ENCODE data around the gene GJB2.
A peak's percentile ranks its signal among the peaks of the same experiment; 100 is the strongest.

The GJB2 gene
- 0 to 0.17 (median 0) reads per million in 3 donors for total RNA-seq

- H3K4me3 ChIP-seq (ENCODE audit: insufficient read depth, low read depth, low read length, poor library complexity, severe bottlenecking), result peak within 1 kb of the TSS; percentile 56
- H3K9me3 ChIP-seq (ENCODE audit: control insufficient read depth, low read length), result no peaks in the 10 kb centered on the region
- peaks cover 26% of the 10 kb centered on the region for H3K4me1 ChIP-seq (ENCODE audit: control insufficient read depth, insufficient read depth, low read length, poor library complexity, severe bottlenecking)
- no peak within 1 kb of the TSS for H3K27ac ChIP-seq (ENCODE audit: insufficient read depth, low read length, poor library complexity, severe bottlenecking)
- no peak for DNase-seq
- peaks cover 56% of the 10 kb centered on the region for H3K27me3 ChIP-seq (replicated peaks; ENCODE audit: control insufficient read depth, insufficient read depth, low read length, poor library complexity, severe bottlenecking)
- no peaks in the 10 kb centered on the region for H3K36me3 ChIP-seq (ENCODE audit: control insufficient read depth, insufficient read depth, low read length)
Observed at GRCh38 chr13:20192836-20193161, at the start of gene GJB2. Gene GJB2 (minus strand): TSS chr13:20192938. CDS start chr13:20189581, 3,357 bp downstream.

- H3K36me3 ChIP-seq (ENCODE audit: control insufficient read depth, insufficient read depth, low read length), result no peaks in the 10 kb centered on the region
- H3K27ac ChIP-seq (ENCODE audit: insufficient read depth, low read length, poor library complexity, severe bottlenecking), result no peak overlapping the region
- H3K4me1 ChIP-seq (ENCODE audit: control insufficient read depth, insufficient read depth, low read length, poor library complexity, severe bottlenecking), result no peaks in the 10 kb centered on the region
- H3K9me3 ChIP-seq (ENCODE audit: control insufficient read depth, low read length), result no peaks in the 10 kb centered on the region
- no peak for DNase-seq
- no peak overlapping the region for H3K4me3 ChIP-seq (ENCODE audit: insufficient read depth, low read depth, low read length, poor library complexity, severe bottlenecking)
- no peaks in the 10 kb centered on the region for H3K27me3 ChIP-seq (replicated peaks; ENCODE audit: control insufficient read depth, insufficient read depth, low read length, poor library complexity, severe bottlenecking)
Observed at GRCh38 chr13:20241593-20241992, 48.9 kb upstream of the GJB2 start.

GRCh38 chr13:20239748-20240147 is 47.0 kb upstream of the GJB2 start:
- Histone ChIP-seq H3K9me3 (ENCODE audit: control insufficient read depth, low read length) (no peaks in the 10 kb centered on the region), H3K4me1 (ENCODE audit: control insufficient read depth, insufficient read depth, low read length, poor library complexity, severe bottlenecking) (no peaks in the 10 kb centered on the region), H3K4me3 (ENCODE audit: insufficient read depth, low read depth, low read length, poor library complexity, severe bottlenecking) (no peak overlapping the region), H3K36me3 (ENCODE audit: control insufficient read depth, insufficient read depth, low read length) (no peaks in the 10 kb centered on the region), H3K27me3 (replicated peaks; ENCODE audit: control insufficient read depth, insufficient read depth, low read length, poor library complexity, severe bottlenecking) (no peaks in the 10 kb centered on the region), H3K27ac (ENCODE audit: insufficient read depth, low read length, poor library complexity, severe bottlenecking) (no peak overlapping the region)
- no peak for DNase-seq

GRCh38 chr13:20232556-20233277 is 40.0 kb upstream of the GJB2 start:
- no peaks in the 10 kb centered on the region for H3K9me3 ChIP-seq (ENCODE audit: control insufficient read depth, low read length)
- peaks cover 4% of the 10 kb centered on the region for H3K4me1 ChIP-seq (ENCODE audit: control insufficient read depth, insufficient read depth, low read length, poor library complexity, severe bottlenecking)
- H3K27ac ChIP-seq (ENCODE audit: insufficient read depth, low read length, poor library complexity, severe bottlenecking), result no peak overlapping the region
- H3K4me3 ChIP-seq (ENCODE audit: insufficient read depth, low read depth, low read length, poor library complexity, severe bottlenecking), result peak overlapping the region; percentile 62
- no peak for DNase-seq
- H3K36me3 ChIP-seq (ENCODE audit: control insufficient read depth, insufficient read depth, low read length), result no peaks in the 10 kb centered on the region
- H3K27me3 ChIP-seq (replicated peaks; ENCODE audit: control insufficient read depth, insufficient read depth, low read length, poor library complexity, severe bottlenecking), result no peaks in the 10 kb centered on the region

GRCh38 chr13:20231839-20232555 is 39.3 kb upstream of the GJB2 start, which contains the start of gene GJB6:
Gene GJB6 (minus strand): TSS chr13:20232319. CDS start chr13:20223480, 8,839 bp downstream.
- no peak for DNase-seq
- peak within 1 kb of the TSS; percentile 62 for H3K4me3 ChIP-seq (ENCODE audit: insufficient read depth, low read depth, low read length, poor library complexity, severe bottlenecking)
- no peaks in the 10 kb centered on the region for H3K27me3 ChIP-seq (replicated peaks; ENCODE audit: control insufficient read depth, insufficient read depth, low read length, poor library complexity, severe bottlenecking)

GRCh38 chr13:20230913-20231838 is 38.4 kb upstream of the GJB2 start:
- peak overlapping the region; percentile 62 for H3K4me3 ChIP-seq (ENCODE audit: insufficient read depth, low read depth, low read length, poor library complexity, severe bottlenecking)
- no peaks in the 10 kb centered on the region for H3K27me3 ChIP-seq (replicated peaks; ENCODE audit: control insufficient read depth, insufficient read depth, low read length, poor library complexity, severe bottlenecking)
- H3K4me1 ChIP-seq (ENCODE audit: control insufficient read depth, insufficient read depth, low read length, poor library complexity, severe bottlenecking), result peaks cover 4% of the 10 kb centered on the region
- H3K36me3 ChIP-seq (ENCODE audit: control insufficient read depth, insufficient read depth, low read length), result no peaks in the 10 kb centered on the region
- DNase-seq, result no peak
- no peak overlapping the region for H3K27ac ChIP-seq (ENCODE audit: insufficient read depth, low read length, poor library complexity, severe bottlenecking)
- no peaks in the 10 kb centered on the region for H3K9me3 ChIP-seq (ENCODE audit: control insufficient read depth, low read length)

More at GRCh38 chr13:20231839-20232555, 39.3 kb upstream of the GJB2 start, which contains the start of gene GJB6:
- H3K9me3 ChIP-seq (ENCODE audit: control insufficient read depth, low read length), result no peaks in the 10 kb centered on the region
- H3K4me1 ChIP-seq (ENCODE audit: control insufficient read depth, insufficient read depth, low read length, poor library complexity, severe bottlenecking), result peaks cover 4% of the 10 kb centered on the region
- H3K27ac ChIP-seq (ENCODE audit: insufficient read depth, low read length, poor library complexity, severe bottlenecking), result no peak within 1 kb of the TSS
- H3K36me3 ChIP-seq (ENCODE audit: control insufficient read depth, insufficient read depth, low read length), result no peaks in the 10 kb centered on the region

GRCh38 chr13:20227730-20228129 is 35.0 kb upstream of the GJB2 start:
- H3K4me3 ChIP-seq (ENCODE audit: insufficient read depth, low read depth, low read length, poor library complexity, severe bottlenecking), result no peak overlapping the region
- no peaks in the 10 kb centered on the region for H3K27me3 ChIP-seq (replicated peaks; ENCODE audit: control insufficient read depth, insufficient read depth, low read length, poor library complexity, severe bottlenecking)
- DNase-seq, result no peak
- no peaks in the 10 kb centered on the region for H3K36me3 ChIP-seq (ENCODE audit: control insufficient read depth, insufficient read depth, low read length)
- H3K9me3 ChIP-seq (ENCODE audit: control insufficient read depth, low read length), result no peaks in the 10 kb centered on the region
- peaks cover 4% of the 10 kb centered on the region for H3K4me1 ChIP-seq (ENCODE audit: control insufficient read depth, insufficient read depth, low read length, poor library complexity, severe bottlenecking)
- no peak overlapping the region for H3K27ac ChIP-seq (ENCODE audit: insufficient read depth, low read length, poor library complexity, severe bottlenecking)

GRCh38 chr13:20227288-20227687 is 34.5 kb upstream of the GJB2 start:
- H3K4me1 ChIP-seq (ENCODE audit: control insufficient read depth, insufficient read depth, low read length, poor library complexity, severe bottlenecking), result no peaks in the 10 kb centered on the region
- no peaks in the 10 kb centered on the region for H3K27me3 ChIP-seq (replicated peaks; ENCODE audit: control insufficient read depth, insufficient read depth, low read length, poor library complexity, severe bottlenecking)
- no peak overlapping the region for H3K27ac ChIP-seq (ENCODE audit: insufficient read depth, low read length, poor library complexity, severe bottlenecking)
- H3K9me3 ChIP-seq (ENCODE audit: control insufficient read depth, low read length), result no peaks in the 10 kb centered on the region
- H3K4me3 ChIP-seq (ENCODE audit: insufficient read depth, low read depth, low read length, poor library complexity, severe bottlenecking), result no peak overlapping the region
- H3K36me3 ChIP-seq (ENCODE audit: control insufficient read depth, insufficient read depth, low read length), result no peaks in the 10 kb centered on the region
- no peak for DNase-seq

GRCh38 chr13:20222553-20222952 is 29.8 kb upstream of the GJB2 start:
- Histone ChIP-seq H3K9me3 (ENCODE audit: control insufficient read depth, low read length) (no peaks in the 10 kb centered on the region), H3K4me1 (ENCODE audit: control insufficient read depth, insufficient read depth, low read length, poor library complexity, severe bottlenecking) (no peaks in the 10 kb centered on the region), H3K4me3 (ENCODE audit: insufficient read depth, low read depth, low read length, poor library complexity, severe bottlenecking) (no peak overlapping the region), H3K27ac (ENCODE audit: insufficient read depth, low read length, poor library complexity, severe bottlenecking) (no peak overlapping the region), H3K36me3 (ENCODE audit: control insufficient read depth, insufficient read depth, low read length) (no peaks in the 10 kb centered on the region), H3K27me3 (replicated peaks; ENCODE audit: control insufficient read depth, insufficient read depth, low read length, poor library complexity, severe bottlenecking) (no peaks in the 10 kb centered on the region)
- no peak for DNase-seq

Data from effector memory CD4-positive, alpha-beta T cell (primary cell).